ENCODE data around the gene UBXN6. TPM values are rescaled to one million over a fixed set of nuclear protein-coding genes. Genes with fewer than 3 reads are reported as not detected.

Gene UBXN6
- total RNA-seq = 84.2 TPM

GRCh38 chr19:4457654-4458395 is at the start of gene UBXN6:
TSS of gene UBXN6 (minus strand) at chr19:4457794. CDS start at chr19:4457697, 97 bp downstream.

GRCh38 chr19:4472174-4472974 is 14.8 kb upstream of the UBXN6 start, which contains the start of gene HDGFL2:
TSS of gene HDGFL2 (plus strand) at chr19:4472297. CDS start at chr19:4472351, 54 bp downstream.

GRCh38 chr19:4402171-4403004 is 55.2 kb downstream of the UBXN6 start, which contains the start of gene CHAF1A:
TSS of gene CHAF1A (plus strand) at chr19:4402640. CDS start at chr19:4402763, 123 bp downstream.

GRCh38 chr19:4400135-4400936 is 57.3 kb downstream of the UBXN6 start, which contains the start of gene SH3GL1:
TSS of gene SH3GL1 (minus strand) at chr19:4400547. CDS start at chr19:4400368, 179 bp downstream.

Other genes with a start within 250 kb of the UBXN6 start
- 0.77 TPM for gene EBI3, start 228.3 kb downstream of the UBXN6 start, total RNA-seq
- 23.4 TPM for gene YJU2, start 210.7 kb downstream of the UBXN6 start, total RNA-seq
- 11.7 TPM for gene SHD, start 178.5 kb downstream of the UBXN6 start, total RNA-seq
- 0.49 TPM for gene TMIGD2, start 155.4 kb downstream of the UBXN6 start, total RNA-seq
- gene FSD1, start 153.2 kb downstream of the UBXN6 start, total RNA-seq = 16.4 TPM
- gene STAP2, start 119.0 kb downstream of the UBXN6 start, total RNA-seq = 7.3 TPM
- 11.1 TPM for gene MPND, start 114.2 kb downstream of the UBXN6 start, total RNA-seq
- gene SH3GL1, start 57.2 kb downstream of the UBXN6 start, total RNA-seq = 38.6 TPM
- gene CHAF1A, start 55.2 kb downstream of the UBXN6 start, total RNA-seq = 12.3 TPM
- gene HDGFL2, start 14.5 kb upstream of the UBXN6 start, total RNA-seq = 53.3 TPM
- 3.1 TPM for gene PLIN4, start 60.7 kb upstream of the UBXN6 start, total RNA-seq
- gene PLIN5, start 77.4 kb upstream of the UBXN6 start, total RNA-seq = 1.8 TPM
- gene LRG1, start 82.2 kb upstream of the UBXN6 start, total RNA-seq = 0.99 TPM
- 13.1 TPM for gene SEMA6B, start 101.9 kb upstream of the UBXN6 start, total RNA-seq
- 5.5 TPM for gene TNFAIP8L1, start 181.7 kb upstream of the UBXN6 start, total RNA-seq
- gene MYDGF, start 212.5 kb upstream of the UBXN6 start, total RNA-seq = 31.3 TPM

Measured in camera-type eye (tissue), 1 donor.